Measurements from ENCODE around the gene CEP170B.

The CEP170B gene

DNA sequence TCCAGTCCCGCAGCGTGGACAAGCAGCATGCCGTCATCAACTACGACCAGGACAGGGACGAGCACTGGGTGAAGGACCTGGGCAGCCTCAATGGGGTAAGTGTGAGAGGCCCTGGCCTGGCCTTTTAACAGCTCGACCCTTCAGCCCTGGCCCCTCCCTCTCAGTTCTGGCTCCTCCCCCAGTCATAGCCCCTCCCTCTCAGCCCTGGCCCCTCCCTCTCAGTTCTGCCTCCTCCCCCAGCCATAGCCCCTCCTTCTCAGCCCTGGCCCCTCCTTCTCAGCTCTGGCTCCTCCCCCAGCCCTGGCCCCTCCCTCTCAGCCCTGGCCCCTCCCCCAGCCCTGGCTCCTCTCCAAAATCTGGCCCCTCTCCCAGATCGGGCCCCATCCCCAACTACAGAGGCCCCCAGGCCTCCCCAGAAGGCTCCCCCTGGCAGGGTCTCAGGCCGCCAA, 11.2 kb downstream of the CEP170B start:
- DNase-seq (ENCODE audit: low read depth), result no peak
- TF ChIP-seq, protein P1, sequence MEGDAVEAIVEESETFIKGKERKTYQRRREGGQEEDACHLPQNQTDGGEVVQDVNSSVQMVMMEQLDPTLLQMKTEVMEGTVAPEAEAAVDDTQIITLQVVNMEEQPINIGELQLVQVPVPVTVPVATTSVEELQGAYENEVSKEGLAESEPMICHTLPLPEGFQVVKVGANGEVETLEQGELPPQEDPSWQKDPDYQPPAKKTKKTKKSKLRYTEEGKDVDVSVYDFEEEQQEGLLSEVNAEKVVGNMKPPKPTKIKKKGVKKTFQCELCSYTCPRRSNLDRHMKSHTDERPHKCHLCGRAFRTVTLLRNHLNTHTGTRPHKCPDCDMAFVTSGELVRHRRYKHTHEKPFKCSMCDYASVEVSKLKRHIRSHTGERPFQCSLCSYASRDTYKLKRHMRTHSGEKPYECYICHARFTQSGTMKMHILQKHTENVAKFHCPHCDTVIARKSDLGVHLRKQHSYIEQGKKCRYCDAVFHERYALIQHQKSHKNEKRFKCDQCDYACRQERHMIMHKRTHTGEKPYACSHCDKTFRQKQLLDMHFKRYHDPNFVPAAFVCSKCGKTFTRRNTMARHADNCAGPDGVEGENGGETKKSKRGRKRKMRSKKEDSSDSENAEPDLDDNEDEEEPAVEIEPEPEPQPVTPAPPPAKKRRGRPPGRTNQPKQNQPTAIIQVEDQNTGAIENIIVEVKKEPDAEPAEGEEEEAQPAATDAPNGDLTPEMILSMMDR (IDR thresholded peaks at IDR 0.05; ENCODE audit: low read depth, low read length, missing control alignments), result no peak
- no peak overlapping the region for H3K4me3 ChIP-seq (ENCODE audit: low read depth, low read length)

DNA sequence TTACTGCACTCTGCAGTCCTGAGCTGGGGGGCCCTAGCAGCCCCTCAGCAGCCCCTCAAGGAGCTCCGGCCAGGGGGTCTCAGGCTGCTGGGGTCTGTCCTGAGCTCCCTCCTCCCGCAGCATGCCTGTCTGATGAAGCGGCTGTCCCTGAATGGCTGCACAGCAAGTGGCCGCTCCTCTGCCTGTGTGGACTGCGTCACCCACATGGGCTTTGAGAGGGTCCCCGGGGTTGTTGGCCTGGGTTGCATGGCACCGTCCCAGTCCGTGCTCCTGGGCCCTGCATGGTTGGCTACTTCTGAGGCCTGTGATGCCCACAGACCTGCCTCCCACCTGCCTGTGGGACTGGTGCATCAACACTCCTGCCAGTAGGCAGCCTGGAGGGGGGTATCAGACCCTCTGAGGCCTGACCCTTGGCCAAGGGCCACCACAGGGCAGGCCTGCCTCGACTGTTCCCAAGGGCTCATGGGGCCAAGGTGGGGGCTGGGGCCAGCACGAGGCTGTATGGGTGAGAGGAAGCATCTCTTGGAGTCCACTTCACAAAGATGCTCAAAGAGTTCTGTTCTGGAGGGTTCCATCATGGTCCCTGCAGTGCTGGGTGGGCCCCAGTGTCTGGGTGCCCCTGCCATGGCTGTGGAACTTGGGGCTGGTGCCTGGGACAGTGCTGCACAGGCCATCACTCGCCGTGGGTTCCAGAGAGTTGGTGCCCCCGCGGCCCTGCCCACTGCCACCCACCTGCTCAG, 12.2 kb downstream of the CEP170B start:
- no peak for DNase-seq (ENCODE audit: low read depth)
- TF ChIP-seq, protein P1 (IDR thresholded peaks at IDR 0.05; ENCODE audit: low read depth, low read length, missing control alignments), result no peak
- H3K4me3 ChIP-seq (ENCODE audit: low read depth, low read length), result no peak overlapping the region

DNA sequence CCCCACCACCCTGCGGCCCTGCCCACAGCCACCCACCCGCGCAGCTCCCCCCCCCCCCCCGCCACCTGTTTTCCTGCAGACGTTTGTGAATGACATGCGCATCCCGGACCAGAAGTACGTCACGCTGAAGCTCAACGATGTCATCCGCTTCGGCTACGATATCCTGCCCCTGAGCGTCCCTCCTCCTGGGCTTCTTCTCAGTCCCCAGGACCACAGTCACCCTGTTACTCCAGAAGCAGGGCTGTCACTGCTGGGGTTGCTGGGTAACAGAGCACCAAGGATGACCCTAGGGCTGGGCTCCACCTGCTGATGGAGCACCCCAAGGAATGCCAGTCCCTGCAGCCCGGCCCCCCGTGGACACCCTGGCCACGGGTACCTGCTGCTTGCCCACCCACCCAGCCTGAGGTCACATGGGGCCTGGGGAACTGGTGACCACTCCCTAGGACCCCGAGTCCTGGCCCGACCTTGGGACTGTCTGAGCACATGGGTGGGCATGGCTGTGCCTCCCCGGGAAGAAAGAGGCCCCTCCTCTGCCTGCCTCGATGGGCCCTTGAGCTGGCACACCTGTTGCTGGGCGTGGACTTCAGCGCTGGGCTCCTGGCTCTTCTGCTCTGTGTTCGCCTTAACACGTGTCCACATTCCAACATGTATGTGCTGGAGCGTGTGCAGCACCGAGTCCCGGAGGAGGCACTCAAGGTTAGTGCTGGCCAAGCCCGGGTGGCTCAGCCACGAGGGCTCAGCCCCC, 12.9 kb downstream of the CEP170B start:
- TF ChIP-seq, protein P1 (IDR thresholded peaks at IDR 0.05; ENCODE audit: low read depth, low read length, missing control alignments), result no peak
- H3K4me3 ChIP-seq (ENCODE audit: low read depth, low read length), result no peak overlapping the region
- no peak for DNase-seq (ENCODE audit: low read depth)

DNA sequence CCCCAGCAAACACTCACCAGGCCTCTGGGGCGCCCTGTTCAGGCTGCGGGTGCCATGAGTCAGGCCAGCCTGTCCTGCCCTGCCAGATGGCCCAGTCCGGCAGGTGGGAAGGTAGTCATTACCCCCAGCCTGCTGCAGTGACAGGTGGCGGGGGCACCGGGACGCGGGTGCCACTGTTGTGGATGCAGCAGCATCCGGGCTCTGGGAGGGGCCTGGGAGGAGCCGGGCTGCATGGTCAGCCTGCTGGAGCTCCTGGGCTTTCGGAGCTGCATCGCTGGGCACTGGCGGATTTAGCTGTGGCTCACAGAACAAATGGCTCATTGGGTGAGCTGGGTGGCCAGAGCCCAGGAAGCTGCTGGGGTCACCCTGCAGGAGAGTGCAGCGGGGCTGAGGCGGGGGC, 13.5 kb downstream of the CEP170B start:
- no peak overlapping the region for H3K4me3 ChIP-seq (ENCODE audit: low read depth, low read length)
- no peak for DNase-seq (ENCODE audit: low read depth)
- TF ChIP-seq, protein P1 (IDR thresholded peaks at IDR 0.05; ENCODE audit: low read depth, low read length, missing control alignments), result no peak

DNA sequence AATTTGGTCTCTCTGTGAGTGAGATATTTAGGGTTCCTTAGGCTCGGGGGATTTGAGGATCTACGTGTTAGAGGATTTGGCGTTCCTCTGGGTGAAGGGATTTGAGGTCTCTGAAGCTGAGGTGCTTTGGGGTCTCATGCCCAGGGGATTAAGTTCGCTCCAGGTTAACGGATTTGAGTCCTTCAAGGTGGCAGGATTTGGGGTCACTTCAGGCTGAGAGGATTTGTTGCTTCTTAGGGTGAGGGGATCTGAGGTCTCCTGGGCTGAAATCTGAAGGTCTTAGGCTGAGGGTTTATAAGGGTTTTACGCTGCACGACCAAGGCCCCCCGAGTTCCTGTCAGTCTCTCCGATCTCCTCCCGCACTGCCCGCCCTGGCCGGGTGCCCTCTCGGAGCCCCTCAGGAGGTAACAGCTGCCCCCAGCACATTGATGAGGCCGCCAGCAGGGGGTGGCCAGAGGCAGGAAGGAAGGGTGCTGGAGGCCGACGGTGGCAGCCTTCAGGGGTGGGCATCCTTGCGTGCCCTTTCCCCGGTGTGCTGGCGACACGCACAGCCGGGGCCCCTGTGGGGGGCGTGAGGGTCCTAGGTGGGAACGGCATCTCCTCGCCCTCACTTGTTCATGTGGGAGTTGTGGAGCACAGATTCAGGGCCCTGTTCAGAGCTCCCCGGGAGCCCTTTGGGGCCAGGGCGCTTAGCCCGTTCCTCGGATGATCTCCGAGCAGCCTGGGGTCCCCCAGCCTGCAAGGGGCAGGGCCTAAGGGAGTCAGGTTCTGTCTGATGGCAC, 14.3 kb downstream of the CEP170B start:
- no peak for DNase-seq (ENCODE audit: low read depth)
- TF ChIP-seq, protein P1 (IDR thresholded peaks at IDR 0.05; ENCODE audit: low read depth, low read length, missing control alignments), result no peak
- H3K4me3 ChIP-seq (ENCODE audit: low read depth, low read length), result no peak overlapping the region

DNA sequence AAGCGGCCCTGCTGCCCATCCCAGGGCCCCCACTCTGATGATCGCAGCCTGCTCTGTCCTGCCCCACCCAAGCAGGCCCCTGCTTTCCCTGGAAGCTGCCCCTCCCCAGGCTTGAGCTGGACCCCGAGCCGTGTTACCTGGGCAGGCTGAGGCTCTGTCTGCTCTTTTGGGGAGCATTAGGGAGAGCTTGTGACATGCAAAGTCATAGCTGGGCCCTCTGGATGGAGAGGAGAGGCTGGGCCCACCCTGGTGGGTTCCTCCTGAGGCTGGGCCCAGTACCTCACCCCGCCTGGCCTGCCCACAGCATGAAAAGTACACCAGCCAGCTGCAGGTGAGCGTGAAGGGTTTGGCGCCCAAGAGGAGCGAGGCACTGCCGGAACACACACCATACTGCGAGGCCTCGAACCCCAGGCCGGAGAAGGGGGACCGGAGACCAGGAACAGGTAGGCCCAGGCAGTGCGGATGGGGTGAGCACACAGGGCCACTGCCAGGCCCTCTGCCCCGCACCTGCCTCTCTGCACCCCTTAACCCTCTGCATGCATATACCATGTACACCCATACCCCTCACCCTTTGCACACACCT, 15.0 kb downstream of the CEP170B start:
- TF ChIP-seq, protein P1 (IDR thresholded peaks at IDR 0.05; ENCODE audit: low read depth, low read length, missing control alignments), result no peak
- H3K4me3 ChIP-seq (ENCODE audit: low read depth, low read length), result no peak overlapping the region
- DNase-seq (ENCODE audit: low read depth), result no peak

Data from GM12864 (cell line).